ENCODE data around the gene SPACA7. TPM values are rescaled to one million over a fixed set of nuclear protein-coding genes. Genes with fewer than 3 reads are reported as not detected.
"Not testable (repeated sequence)": the region's sequence is repeated elsewhere in the genome, so short reads cannot be mapped to it uniquely, and the experiment has no call there.

SPACA7 gene
- polyA plus RNA-seq, 3 donors, result not detected

GRCh38 chr13:112431734-112432133, 55.6 kb downstream of the SPACA7 start:
- Histone ChIP-seq H2AFZ (ENCODE audit: insufficient read depth, low read depth, low read length, poor library complexity, severe bottlenecking) (no peak overlapping the region), H3K27me3 (ENCODE audit: control insufficient read depth in 2 of 2, insufficient read depth in 2 of 2, low read length in 2 of 2) (no peaks in the 10 kb centered on the region), H3K9ac (ENCODE audit: insufficient read depth, low read length, poor library complexity, severe bottlenecking) (no peak overlapping the region), H3K4me1 (ENCODE audit: control insufficient read depth in 1 of 2, insufficient read depth in 2 of 2, low read length in 2 of 2) (no peaks in the 10 kb centered on the region), H4K20me1 (ENCODE audit: insufficient read depth, low read length) (no peaks in the 10 kb centered on the region), H3K4me3 (replicated peaks in 1 of 3; ENCODE audit: low read depth in 2 of 3, low read length in 3 of 3) (no peak overlapping the region), H3K79me2 (ENCODE audit: insufficient read depth, low read length) (no peaks in the 10 kb centered on the region), H3K27ac (ENCODE audit: low read depth in 1 of 2, low read length in 2 of 2) (no peak overlapping the region), H3K4me2 (replicated peaks; ENCODE audit: extremely low read depth, low read length, poor library complexity, severe bottlenecking) (no peak overlapping the region), H3K9me3 (replicated peaks in 1 of 2; ENCODE audit: control insufficient read depth in 1 of 2, insufficient read depth in 1 of 2, low read length in 2 of 2) (peaks cover 16 to 33% of the 10 kb centered on the region in 2 donors), H3K36me3 (replicated peaks in 1 of 2; ENCODE audit: control insufficient read depth in 1 of 2, insufficient read depth in 2 of 2, low read length in 2 of 2) (no peaks in the 10 kb centered on the region)
- WGBS (ENCODE audit: insufficient coverage), result 87% methylated on average over 3 of the region's 5 CpGs
- peaks cover 2 to 4% (median 3%) of the 10 kb centered on the region in 3 donors for H3K27me3 Mint-ChIP-seq (ENCODE audit: low read depth in 3 of 3)
- peaks cover 5 to 25% (median 20%) of the 10 kb centered on the region in 7 donors for H3K9me3 Mint-ChIP-seq
- H3K27ac Mint-ChIP-seq, result no peak overlapping the region
- TF ChIP-seq CTCF (IDR thresholded peaks at IDR 0.05), result no peak
- no peaks in the 10 kb centered on the region for H3K4me1 Mint-ChIP-seq
- no peaks in the 10 kb centered on the region for H3K36me3 Mint-ChIP-seq
- no peak overlapping the region for H3K4me3 Mint-ChIP-seq
- intact Hi-C loops (cut with micrococcal nuclease), result no loop called here
- DNase-seq, result no peak

- H3K4me3 ChIP-seq (replicated peaks in 1 of 3; ENCODE audit: low read depth in 2 of 3, low read length in 3 of 3); H3K79me2 ChIP-seq (ENCODE audit: insufficient read depth, low read length); H3K36me3 Mint-ChIP-seq; DNase-seq; H3K4me1 Mint-ChIP-seq; H3K4me1 ChIP-seq (ENCODE audit: control insufficient read depth in 1 of 2, insufficient read depth in 2 of 2, low read length in 2 of 2); H3K27me3 ChIP-seq (ENCODE audit: control insufficient read depth in 2 of 2, insufficient read depth in 2 of 2, low read length in 2 of 2); H3K4me3 Mint-ChIP-seq; H3K9ac ChIP-seq (ENCODE audit: insufficient read depth, low read length, poor library complexity, severe bottlenecking); H3K27me3 Mint-ChIP-seq (ENCODE audit: low read depth in 3 of 3); H2AFZ ChIP-seq (ENCODE audit: insufficient read depth, low read depth, low read length, poor library complexity, severe bottlenecking); intact Hi-C loops (cut with micrococcal nuclease); H3K4me2 ChIP-seq (replicated peaks; ENCODE audit: extremely low read depth, low read length, poor library complexity, severe bottlenecking); H4K20me1 ChIP-seq (ENCODE audit: insufficient read depth, low read length); H3K36me3 ChIP-seq (replicated peaks in 1 of 2; ENCODE audit: control insufficient read depth in 1 of 2, insufficient read depth in 2 of 2, low read length in 2 of 2); H3K27ac Mint-ChIP-seq; H3K27ac ChIP-seq (ENCODE audit: low read depth in 1 of 2, low read length in 2 of 2): not testable (repeated sequence)
- H3K9me3 Mint-ChIP-seq, result peaks cover 5 to 23% (median 17%) of the 10 kb centered on the region in 7 donors
- WGBS (ENCODE audit: insufficient coverage), result 69% methylated on average over 2 of the region's 5 CpGs
- H3K9me3 ChIP-seq (replicated peaks in 1 of 2; ENCODE audit: control insufficient read depth in 1 of 2, insufficient read depth in 1 of 2, low read length in 2 of 2), result peaks cover 16 to 29% of the 10 kb centered on the region in 2 donors
Measured at GRCh38 chr13:112432734-112433133, 56.6 kb downstream of the SPACA7 start.

GRCh38 chr13:112433517-112433916, 57.4 kb downstream of the SPACA7 start:
- H3K27ac ChIP-seq (ENCODE audit: low read depth in 1 of 2, low read length in 2 of 2); H3K27me3 ChIP-seq (ENCODE audit: control insufficient read depth in 2 of 2, insufficient read depth in 2 of 2, low read length in 2 of 2); H3K4me1 Mint-ChIP-seq; H3K4me1 ChIP-seq (ENCODE audit: control insufficient read depth in 1 of 2, insufficient read depth in 2 of 2, low read length in 2 of 2); H3K4me3 ChIP-seq (replicated peaks in 1 of 3; ENCODE audit: low read depth in 2 of 3, low read length in 3 of 3); H3K4me3 Mint-ChIP-seq; H3K27ac Mint-ChIP-seq; H3K36me3 Mint-ChIP-seq; DNase-seq; H2AFZ ChIP-seq (ENCODE audit: insufficient read depth, low read depth, low read length, poor library complexity, severe bottlenecking); intact Hi-C loops (cut with micrococcal nuclease); H3K4me2 ChIP-seq (replicated peaks; ENCODE audit: extremely low read depth, low read length, poor library complexity, severe bottlenecking); H3K79me2 ChIP-seq (ENCODE audit: insufficient read depth, low read length); H3K9ac ChIP-seq (ENCODE audit: insufficient read depth, low read length, poor library complexity, severe bottlenecking); H4K20me1 ChIP-seq (ENCODE audit: insufficient read depth, low read length); H3K27me3 Mint-ChIP-seq (ENCODE audit: low read depth in 3 of 3); H3K36me3 ChIP-seq (replicated peaks in 1 of 2; ENCODE audit: control insufficient read depth in 1 of 2, insufficient read depth in 2 of 2, low read length in 2 of 2): not testable (repeated sequence)
- peaks cover 22 to 24% of the 10 kb centered on the region in 2 donors for H3K9me3 ChIP-seq (replicated peaks in 1 of 2; ENCODE audit: control insufficient read depth in 1 of 2, insufficient read depth in 1 of 2, low read length in 2 of 2)
- 92% methylated on average over 15 of the region's 16 CpGs for WGBS (ENCODE audit: insufficient coverage)
- H3K9me3 Mint-ChIP-seq, result peaks cover 9 to 25% (median 22%) of the 10 kb centered on the region in 7 donors

Measured in CD14-positive monocyte (primary cell).